Hematopoietic multipotent progenitor cell treated with erythropoietin and hydrocortisone succinate and interleukin-3 and kit ligand, for 4 days (in vitro differentiated cells): Measurements from ENCODE around the gene SLC29A3.
"Not testable (repeated sequence)": the region's sequence is repeated elsewhere in the genome, so short reads cannot be mapped to it uniquely, and the experiment has no call there.

Source experiments
- DNase-seq: peaks from one replicate; pipeline ENCODE4 v3.0.0-alpha.2; 2015

Gene SLC29A3

DNA sequence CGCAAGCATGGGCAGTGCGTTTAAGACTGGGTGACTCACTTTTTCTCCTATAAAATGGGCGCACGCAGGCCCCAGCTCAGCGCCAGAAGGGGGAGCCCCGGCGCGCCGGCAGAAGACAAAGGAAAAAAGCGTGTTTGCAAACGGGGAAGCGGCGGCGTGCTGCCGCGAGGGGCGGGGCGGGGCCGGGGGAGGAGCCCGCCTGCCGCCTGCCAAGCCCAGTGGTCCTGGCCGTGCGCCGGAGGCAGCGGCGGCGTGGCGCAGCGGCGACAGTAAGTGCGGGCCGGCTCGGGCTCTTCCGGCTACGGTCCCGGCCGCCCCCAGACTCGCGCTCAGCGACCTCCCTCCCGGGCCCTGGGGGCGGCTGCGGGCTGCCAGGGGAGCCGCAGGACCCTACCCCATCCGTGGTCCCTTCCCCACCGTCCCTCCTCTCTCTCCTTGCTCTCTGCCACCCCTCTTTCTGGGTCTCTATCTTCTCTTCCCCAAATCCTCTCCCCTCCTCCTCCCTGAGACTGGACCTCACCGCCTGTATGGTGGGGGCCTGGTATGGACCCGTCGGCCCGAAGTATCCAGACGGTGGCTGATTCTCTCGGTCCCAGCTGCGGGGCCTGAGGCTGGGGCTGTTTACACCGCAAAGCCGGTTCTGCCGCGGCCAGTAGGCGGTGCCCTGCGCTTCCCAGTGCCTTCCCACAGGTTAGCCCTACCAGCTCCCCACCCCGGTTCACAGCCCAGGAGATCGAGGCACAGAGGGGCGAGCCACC, at the start of gene SLC29A3:
SLC29A3 (plus strand) TSS at position 218 of the 758 bp plus-strand sequence; CDS start at position 269, 51 bp downstream.
- DNase-seq, result peak; percentile 94

DNA sequence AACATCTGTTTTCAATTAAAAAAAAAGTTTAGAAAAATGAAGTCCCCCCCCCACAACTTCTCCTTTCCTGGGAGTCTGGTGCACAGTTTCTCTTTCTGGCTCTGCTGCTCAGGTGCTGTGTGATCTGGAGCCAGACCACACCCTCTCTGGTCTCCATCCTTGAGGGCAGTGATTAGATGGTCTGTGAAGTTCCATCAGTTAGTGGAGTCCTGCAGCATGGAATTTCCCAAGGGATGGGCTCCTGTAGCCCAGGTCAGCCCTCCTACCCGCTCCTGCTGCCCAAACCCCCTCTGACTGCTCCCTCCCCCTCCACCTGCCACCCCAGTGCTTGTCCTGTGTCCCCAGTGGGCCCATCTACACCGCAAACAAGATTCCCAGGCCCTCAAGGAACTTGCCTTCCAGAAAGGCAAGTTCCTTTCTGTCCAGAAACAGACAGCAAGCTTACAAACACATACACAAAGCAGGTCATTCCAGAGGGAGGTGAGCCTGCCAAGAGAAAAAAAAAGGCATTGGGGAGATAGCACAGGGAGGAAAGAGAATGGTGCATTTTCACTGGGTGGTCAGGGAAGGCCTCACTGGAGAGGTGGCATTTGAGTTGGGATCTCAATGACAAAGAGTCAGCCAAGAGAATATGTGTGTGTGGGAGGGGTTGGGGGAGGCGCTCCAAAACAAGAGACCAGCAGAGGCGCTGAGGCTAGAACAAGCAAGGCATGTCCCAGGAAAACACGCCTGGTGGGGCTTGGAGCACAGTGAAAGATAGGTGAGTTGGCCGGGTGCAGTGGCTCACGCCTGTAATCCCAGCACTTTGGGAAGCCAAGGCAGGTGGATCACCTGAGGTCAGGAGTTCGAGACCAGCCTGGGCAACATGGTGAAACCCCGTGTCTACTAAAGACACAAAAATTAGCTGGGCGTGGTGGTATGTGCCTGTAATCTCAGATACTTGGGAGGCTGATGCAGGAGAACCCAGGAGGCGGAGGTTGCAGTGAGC, 49.5 kb upstream of the SLC29A3 start:
- DNase-seq, result no peak

DNA sequence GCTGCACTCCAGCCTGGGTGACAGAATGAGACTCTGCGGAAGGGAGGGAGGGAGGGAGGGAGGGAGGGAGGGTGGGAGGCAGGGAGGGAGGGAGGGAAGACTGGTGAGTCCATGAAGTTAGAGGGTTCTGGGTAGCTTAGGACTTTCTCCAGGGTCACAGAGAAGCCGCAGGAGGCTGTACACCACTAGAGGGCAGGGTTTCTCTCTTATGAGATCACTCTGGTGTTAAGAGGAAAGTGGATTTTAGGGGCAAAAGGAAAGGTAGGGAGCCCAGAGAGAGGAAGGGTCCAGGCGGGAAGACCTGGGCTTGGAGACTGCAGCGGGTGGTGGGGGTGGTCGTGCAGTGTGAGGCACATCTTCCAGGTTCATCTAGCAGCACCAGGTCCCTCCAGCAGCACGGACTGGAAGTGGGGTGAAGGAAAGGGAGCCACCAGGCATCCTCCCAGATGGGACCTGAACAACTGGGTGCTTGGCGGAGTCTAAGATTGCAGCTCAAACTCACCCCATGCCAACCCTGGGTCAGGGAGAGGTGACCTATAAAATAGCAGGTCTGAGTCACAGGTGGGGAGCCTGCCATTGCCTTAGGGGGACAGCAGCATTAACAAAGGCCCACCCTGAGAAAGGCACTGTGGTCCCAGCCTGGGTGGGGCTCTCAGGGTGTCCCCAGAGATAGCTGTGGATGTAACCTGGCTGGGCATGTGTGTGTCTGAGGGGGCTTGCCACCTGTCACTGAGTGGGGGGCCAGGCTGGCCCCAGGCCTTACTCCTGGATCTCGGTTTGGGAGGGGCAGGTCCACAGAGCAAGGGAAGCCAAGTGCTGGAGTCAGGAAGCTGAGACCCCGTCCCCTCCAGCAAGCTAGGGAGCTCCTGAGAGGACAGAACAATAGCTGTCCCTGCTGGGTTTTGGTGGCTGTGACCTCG, 48.5 kb upstream of the SLC29A3 start:
- peak; percentile 87 for DNase-seq

DNA sequence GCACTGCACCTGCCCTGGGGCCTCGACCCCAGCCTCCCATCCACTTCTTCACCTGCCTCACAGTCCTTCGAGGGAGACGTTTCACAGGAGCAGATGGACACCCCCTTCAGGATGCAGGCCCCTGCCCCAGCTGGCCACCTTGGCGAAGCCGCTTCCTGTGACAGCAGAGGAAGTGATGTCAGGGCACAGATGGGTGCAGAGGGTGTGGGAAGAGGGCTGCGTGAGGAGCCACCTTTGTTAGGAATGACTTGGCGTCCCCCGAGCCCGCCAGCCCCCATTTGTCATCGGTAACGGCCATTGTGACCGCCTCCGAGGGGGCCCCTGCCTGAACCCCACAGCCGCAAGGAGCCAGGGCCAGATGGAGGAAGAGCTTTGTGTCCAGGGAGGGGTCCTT, 47.4 kb upstream of the SLC29A3 start:
- peak; percentile 24 for DNase-seq

DNA sequence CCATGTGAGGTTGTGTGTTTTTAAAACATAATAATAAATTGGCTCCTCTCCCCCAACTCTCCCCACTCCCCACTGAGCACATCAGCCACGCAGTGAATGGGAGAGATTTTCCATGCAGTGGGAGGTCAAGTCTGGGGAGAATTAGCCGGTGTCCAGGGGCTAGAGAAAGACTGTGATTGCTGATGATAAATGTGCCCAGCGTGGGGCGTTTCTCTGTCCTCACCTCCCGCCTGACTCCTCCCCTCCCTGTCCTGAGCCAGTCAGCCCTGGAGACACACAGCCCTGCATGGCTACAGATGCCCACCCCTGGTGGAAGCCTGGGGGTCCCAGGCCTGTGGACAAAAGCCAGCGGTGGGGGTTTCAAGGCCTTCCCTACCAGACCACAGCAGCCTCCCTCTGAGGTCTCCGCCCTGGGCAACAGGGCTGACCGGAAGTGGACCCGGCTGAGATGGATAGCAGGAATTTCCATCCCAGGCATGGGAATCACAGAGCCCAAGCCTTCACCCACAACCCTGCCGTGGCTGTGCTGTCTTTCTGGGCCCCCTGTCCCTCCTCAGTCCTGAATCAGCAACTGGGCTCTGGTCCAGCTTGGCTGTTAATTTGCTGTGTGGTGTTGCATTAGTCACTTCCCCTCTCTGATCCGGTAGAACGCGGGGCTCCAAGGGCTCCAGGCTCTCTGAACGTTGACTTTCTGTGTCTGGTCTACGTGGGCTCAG, 46.8 kb upstream of the SLC29A3 start:
- DNase-seq, result no peak

DNA sequence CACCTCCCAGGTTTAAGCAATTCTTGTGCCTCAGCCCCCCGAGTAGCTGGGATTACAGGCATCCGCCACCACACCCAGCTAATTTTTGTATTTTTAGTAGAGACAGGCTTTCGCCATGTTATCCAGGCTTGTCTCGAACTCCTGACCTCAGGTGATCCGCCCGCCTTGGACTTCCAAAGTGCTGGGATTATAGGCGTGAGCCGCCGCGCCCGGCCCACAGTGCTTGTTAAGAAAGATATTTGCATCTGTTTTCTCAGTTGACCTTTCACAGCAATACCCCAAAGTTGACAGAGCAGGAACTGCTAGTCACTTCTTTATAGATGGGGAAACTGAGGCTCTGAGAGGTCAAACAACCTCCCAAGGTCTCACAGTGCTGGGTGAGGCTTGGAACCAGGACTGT, 46.1 kb upstream of the SLC29A3 start:
- not testable (repeated sequence) for DNase-seq

DNA sequence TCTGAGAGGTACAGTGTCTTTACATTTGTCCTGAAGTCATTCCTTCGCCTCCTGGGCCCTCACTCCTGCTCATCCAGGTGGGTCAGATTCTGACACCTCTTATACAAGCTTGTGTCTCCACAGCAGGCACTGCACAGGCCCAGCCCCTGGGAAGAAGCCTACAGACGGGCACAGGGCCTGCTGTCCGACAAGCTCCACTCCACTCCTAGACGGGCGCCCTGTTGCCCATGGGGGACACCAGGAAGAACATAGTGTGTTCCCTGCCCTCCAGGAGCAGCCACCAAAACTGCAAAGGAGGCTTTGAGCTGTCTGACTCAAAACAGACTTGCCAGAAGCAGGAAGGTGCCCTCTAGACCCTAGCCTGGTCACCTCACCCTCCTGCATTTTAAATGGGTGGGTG, 45.6 kb upstream of the SLC29A3 start:
- DNase-seq, result no peak

DNA sequence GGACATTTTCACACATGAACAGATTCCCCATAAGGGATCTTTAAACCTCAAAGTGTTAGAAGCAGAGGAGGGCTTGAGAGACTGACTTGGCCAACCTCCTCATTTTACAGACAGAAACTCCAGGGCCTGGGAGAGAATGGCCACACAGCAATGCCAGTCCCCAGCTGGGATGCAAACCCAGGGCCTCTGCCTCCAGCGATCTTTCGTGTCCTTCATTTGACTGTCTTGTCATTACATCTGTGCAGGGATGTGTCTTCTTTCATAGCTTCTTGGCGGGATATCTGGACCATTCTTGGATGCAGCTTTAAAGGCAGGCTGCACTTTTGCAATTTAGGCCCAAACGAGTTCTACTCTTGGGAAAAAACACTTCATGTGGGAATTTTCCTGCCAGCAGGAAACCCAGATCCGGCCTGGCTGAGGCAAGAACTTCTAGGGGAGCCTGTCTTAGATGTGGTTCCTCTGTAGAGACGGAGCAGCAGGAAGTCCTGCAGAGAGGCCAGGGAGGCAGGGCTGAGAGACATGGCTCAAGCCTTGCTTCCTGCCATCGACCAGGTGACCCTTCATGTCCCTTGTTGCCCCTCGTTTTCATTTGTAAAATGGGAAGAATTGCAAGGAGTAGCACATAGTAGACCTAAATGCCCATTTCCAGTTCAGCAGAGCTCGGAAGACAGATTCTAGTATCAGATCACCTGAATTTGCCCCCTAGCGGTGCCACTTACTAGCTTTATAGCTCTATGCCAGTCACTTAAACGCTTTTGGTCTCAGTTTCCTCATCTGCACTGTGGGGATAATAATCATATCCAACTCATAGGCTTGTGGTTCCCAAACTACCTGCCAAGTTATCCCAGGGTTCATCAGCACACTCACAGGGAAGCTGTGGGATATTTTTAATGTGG, 43.9 kb upstream of the SLC29A3 start:
- DNase-seq, result no peak

DNA sequence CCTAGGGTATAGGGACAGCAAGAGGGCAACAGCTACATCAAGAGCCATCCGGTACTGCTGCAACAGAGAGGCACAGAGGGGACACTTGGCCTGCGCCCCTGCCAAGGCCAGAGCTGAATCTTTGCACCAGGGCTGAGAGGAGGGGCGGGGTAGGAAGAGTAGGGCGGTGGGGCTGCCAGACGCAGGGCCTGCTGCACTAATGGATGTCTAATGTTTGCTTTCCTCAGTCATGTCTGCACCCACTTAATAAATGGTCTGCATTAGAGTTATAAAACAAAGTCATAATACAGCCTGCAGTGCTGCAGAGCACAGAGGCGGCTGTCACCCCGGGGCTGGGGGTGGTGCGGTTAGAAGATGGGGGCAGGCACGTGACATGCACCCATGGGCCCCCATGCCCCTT, 42.2 kb upstream of the SLC29A3 start:
- no peak for DNase-seq

DNA sequence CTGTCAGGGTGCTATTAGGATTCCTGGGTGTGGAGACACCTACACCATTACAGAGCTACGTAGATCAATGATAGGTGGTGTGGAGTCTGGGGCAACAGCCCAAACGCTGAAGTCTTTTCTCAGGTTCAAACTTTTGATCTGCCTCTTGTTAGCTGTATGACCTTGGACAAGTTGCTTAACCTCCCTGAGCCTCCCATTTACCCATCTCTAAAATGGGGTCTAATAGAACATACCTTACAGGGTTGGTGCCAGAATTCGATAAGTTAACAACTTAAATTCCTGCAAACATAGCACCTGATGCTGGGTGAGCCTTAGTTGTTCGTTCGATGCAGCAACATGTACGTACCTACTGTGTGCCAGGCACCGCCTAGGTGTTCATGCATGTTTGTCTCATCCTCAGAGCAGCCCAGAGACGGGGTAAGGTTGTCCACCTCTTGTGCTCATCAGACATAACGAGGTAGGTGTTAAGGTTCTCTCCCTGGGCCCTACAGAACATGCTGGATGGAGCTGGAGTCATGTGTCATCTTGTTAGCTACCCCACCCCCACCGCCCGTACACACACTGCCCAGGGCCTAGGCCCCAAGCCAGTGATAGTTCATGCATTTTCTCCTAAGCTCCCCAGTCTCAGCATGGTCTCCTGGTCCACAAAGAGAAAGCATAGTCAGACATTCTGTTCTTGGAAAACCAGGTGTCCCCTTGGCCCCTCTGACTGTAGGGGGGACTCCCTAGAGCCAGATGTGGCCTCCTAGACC, 41.0 kb upstream of the SLC29A3 start:
- no peak for DNase-seq

DNA sequence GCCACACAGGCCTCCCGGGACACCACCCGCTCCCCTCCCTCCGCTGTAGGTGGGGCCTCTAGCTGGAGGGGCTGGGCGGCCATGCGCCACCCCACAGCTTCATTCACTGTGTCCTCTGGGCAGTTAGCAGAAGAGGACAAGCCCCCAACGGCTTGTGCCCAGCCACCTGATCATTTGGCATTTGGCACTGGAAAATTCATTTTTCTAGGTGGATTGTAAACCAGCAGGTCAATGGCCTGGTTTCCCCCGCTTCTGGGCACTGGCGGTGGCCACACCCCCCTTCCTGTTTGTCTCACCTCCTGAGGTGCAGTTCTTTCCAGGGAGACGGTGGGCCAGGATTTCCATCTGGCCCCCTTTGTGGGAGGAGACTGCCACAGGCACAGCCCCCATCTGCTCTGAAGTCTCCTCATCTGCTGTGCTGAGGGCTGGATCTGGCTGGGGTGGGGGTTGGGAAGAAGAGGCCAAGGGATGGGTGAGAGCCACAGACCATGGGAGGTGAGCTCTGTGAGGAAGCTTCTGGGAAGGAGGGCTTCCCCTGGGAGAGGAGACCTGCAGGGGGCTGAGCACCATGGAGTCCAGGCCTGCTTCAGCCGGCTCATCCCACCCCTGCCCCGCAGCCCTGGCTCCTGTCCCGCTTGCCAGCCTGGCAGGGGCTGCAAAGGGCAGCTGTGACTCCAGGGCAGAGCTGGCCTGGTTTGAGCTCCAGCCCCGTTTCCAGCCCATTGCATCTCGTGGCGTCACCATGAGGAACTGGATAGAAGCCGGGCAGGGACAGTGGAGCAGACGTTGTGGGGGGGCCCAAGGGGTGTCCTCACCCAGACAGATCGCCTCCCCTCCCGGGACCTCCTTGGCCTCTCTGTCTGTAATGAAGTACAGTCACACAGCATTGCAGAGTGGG, 40.1 kb upstream of the SLC29A3 start:
- DNase-seq, result no peak

DNA sequence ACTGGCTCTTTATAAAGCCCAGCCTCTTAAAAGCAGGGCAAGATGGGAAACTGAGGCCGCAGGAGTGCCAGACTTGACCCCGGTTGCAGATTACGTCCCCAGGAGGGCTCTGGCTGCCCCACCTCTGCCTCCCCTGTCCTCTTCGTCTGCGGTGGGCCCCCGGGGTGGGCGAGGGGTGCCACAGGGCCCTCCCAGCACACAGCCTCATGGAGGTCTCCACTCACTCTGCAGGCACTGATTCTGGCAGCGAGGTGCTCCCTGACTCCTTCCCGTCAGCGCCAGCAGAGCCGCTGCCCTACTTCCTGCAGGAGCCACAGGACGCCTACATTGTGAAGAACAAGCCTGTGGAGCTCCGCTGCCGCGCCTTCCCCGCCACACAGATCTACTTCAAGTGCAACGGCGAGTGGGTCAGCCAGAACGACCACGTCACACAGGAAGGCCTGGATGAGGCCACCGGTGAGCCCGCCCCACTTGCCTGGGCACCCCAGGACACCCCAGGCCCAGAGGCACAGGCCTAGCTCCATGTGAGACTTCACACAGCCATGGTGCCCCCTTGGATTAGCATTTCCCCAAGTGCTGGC, 39.4 kb upstream of the SLC29A3 start:
- DNase-seq, result no peak

DNA sequence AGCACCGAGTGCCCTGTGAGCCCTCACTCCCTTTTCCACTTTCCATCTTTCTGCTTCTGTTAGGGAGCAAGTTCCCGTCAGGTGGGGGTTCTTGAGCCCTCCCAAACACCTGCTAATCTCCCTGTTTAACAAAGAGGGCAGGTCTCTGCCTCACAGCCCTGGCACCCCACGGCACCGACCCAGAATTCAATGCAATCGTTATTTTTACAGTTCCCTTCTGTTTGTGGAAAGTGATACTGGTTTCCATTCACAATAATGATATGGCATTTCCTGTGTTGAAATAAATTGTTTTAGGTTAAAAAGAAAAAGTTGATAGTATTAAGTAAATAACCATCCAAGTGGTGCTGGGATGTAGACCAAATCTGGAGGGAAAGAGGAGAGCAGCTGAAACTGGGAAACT, 38.8 kb upstream of the SLC29A3 start:
- DNase-seq, result no peak

DNA sequence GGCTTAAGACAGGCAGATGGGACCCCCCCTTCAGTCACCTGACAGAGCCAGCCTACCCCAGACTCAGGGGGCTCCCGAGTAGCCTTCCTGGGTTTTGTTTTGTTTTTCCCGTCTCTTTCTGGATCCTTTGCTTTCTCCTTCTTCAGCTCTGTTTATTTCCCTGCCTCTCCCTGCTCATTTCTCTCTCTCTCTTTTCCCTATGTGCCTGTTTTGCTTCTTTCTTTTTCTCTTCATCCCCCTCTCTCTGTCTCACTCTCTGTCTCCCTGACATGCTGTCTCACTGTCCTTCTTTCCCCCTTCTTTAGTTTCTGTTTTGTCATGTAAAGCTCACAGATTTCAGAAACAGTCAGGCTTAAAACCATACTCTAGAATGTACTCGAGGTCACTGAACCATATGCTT, 38.2 kb upstream of the SLC29A3 start:
- no peak for DNase-seq

DNA sequence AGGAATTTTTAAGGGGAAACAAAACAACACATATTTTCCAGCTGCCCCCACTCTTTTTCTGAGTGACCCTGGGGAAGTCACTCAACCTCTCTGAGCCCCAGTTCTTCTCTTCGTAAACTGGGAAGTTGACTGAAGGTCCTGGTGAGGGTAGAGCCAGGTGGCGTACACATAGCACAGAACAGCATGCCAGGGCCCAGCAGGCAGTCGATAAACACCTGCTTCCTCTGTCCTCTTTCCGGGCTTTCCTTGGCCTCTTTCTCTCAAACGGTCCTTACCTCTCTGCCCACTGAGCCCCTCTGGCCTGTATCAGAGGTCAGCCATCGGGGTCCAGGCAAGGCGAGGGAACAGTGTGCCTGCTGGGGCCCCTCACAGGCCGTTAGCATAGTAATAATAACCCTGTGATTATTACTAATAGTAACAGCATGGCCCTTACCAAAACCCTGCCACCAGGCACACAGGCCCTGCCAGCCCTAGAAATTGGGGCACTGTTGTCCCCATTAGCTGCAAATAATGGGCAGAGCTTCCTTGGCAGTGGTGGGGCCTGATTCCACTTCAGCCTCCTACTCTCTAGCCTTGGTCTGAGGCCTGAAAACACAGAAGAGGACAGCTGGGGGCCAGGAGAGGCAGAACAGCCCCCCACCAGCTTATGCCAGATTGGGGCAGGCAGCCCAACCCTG, 37.3 kb upstream of the SLC29A3 start:
- no peak for DNase-seq

DNA sequence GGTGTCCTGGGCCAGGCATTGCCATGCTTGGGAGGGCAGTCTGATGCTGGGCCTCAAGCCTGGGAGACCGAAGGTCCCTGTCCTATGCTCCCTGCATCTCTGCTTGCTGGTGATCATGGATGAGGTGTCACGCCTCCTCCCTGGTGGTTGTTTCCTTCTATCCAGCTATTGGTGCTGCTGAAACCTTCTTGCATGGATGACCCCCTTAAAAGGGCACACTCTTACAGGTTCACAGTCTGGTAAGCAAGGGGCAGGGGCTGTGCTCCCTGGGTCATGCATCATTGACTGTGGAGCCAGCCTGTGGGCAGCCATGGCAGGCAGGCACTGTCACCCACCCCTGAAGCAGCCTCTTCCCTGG, 36.8 kb upstream of the SLC29A3 start:
- no peak for DNase-seq

DNA sequence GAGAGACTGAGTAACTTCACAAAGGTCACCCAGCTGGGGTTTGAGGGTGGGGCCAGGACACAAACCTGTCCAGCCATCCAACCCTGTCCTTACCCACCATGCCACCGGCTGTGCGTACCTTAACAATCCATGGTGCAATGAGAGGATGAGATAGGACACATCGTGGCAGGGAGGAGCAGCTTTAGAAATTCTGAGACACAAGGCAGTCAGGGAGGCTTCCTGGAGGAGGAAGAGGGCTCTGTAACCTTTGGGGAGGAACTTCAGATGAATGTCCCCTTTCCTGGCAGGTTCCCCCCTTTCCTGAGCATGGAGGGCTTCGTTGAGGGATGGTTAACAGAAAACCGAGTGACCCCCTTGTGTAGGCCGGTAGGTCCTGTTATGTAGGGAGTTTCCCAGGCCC, 35.6 kb upstream of the SLC29A3 start:
- DNase-seq, result no peak

DNA sequence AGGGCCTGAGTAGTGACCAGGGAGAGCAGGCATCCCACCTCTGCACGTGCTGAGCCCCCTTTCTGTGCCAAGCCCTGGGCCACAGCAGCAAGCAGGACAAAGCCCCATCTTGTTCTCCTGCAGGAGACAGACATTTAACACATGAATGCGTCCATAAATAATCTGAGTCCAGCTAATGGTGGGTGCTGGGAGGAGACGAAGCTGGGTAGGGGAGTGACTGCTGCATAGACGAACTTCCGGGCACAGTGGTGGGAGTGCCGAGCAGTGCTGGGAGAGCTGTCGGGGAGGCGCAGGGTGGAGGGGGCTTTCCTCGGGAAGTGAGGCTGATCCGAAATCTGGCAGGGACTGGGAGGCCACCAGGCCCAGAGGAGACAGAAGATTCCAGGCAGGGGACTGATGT, 35.2 kb upstream of the SLC29A3 start:
- no peak for DNase-seq
